Fibroblast of skin of right quadriceps (primary cell): Measurements from ENCODE around the gene ISOC2.
A peak's percentile ranks its signal among the peaks of the same experiment; 100 is the strongest.

Experiments
- DNase-seq: peaks from one replicate; pipeline ENCODE4 v3.0.0-alpha.2; 2013

Gene ISOC2

DNA sequence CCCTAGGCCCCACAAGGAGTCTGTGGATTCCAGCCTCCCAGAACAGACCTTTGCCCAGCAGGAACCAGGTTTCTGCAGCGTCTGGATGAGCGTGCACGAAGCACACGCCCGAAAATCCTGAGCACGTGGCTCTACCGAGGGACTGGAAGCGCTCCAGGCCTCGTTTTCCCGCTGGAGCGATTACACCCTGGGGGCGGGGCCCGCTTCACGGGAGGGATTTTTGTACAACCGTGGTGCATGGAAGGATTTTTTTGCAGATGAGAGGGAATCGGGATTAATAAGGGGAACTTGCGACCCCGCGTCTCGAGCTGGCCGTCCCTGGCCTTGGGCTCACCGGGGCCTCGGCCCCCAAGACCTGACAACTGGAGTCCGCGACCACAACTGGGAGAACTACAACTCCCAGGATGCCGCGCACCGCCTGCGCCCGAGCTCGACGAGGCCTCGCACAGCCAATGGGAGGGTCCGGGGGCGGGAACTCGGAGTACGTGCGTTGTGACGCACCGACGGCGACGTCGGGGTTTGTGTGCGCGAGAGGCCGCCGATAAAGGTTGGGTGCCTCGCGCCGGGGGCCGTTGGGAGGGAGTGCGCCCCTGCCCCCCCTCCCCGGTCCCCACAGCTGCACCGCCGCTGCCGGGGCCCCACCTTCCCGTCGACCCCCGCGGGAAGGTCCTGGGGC is 14.8 kb upstream of the ISOC2 start, which contains the start of gene ZNF628:
TSS of gene ZNF628 (plus strand) at position 518 of the 676 bp plus-strand sequence. CDS start 3,294 bp downstream, outside the sequence.
- peak; percentile 99 for DNase-seq

DNA sequence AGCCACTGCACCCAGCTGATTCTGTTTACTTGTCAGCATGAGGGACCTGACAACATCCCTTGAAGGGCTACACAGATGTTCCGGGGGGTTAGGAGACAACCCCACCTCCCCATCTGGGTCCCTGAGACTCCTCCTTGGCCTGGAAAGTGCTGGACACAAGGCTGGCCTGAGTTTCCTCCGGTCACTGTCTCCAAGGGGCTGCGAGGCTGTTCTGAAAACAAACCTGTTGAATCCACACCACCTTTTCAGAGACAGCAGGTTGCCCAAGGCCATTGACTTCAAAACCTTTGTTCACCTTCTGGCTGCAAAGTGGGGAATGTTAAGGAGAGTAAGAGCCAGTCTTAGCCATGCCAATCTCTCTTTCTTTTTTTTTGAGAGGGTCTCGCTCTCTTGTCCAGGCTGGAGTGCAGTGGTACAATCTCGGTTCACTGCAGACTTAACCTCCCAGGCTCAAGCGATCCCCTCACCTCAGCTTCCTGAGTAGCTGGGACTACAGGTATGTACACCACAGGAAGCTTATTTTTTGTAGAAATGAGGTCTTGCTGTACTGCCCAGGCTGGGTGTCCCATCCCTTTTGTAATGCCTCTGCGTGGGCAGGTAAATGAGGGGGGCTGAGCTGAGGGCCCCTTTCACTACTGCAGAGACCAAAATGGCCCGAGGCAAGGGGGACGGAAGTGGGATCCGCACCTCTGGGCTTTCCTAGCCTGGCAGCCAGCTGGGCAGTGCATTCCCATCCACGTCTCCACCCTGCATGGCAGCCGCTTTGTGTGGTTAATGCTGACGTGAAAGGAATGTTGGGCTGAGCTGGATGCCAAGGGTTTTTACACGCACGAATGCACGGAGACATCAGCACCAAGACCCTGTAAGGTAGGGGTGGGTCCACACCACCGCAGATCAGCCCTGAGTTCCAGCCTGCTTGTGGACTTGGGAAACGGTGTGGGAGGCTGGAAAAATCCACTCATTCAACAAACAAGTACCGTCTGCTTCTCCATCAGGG is 13.1 kb upstream of the ISOC2 start:
- DNase-seq = no peak

- DNase-seq = no peak
These were observed 12.0 kb upstream of the ISOC2 start for GRCh38 chr19:55473225-55474012.

GRCh38 chr19:55472463-55472862 is 11.0 kb upstream of the ISOC2 start:
- peak; percentile 69 for DNase-seq

- no peak for DNase-seq
These were observed 9.8 kb upstream of the ISOC2 start for GRCh38 chr19:55471266-55471665.

- no peak for DNase-seq
These were observed 6.6 kb upstream of the ISOC2 start for GRCh38 chr19:55468054-55468393.

DNA sequence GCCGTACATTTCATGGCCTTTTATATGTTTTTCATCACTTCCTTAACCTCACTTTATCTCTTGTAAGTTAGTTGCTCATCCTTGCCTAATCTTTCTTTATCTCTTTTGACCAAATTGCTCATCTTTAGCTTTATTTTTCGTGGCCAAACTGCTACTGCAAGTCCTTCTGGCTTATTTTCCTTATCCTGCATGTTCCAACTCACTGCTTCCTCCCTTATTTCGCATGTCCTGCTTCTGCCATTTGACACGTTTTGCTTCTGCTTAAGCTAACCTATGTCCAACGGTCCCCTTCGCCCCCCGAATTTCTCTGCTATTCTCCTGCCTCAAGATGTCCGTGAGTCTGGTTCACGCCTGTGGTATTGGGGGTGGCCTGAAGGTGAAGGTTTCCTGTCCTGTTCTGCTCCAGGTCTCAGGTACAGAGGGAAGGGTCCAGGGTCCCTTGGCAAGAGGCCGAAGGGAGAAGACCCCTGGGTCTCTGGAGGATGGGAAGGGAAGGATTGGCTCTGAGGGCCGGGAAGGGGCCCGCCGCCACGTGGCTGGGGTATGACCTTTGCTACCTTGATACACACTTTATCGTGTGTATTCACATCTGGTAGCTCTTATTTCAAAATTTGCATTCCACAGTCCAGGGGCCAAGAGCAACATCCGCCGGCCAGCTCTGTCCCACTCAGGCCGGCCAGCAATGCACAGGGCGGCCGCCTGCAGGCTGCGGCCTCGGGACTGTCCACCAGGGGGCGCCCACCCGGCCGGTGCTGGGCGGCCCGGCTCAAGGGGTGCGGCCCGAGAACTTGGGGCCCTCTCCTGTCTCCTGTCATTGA is 6.0 kb upstream of the ISOC2 start:
- DNase-seq = peak; percentile 37

DNA sequence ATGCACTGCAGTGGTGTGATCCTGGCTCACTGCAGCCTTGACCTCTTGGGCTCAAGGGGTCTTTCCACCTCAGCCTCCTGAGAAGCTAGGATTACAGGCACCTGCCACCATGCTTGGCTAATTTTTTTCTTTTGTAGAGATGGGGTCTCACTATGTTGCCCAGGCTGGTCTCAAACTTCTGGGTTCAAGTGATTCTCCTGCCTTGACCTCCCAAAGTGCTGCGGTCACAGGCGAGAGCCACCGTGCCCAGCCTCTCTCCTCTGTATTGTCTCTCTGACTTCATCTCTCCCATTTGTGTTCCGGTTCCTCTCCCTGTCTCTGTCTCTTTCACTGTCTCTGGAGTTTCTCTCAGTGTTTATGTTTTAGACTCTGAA is 4.8 kb upstream of the ISOC2 start:
- DNase-seq = no peak

GRCh38 chr19:55465460-55466240 is 4.2 kb upstream of the ISOC2 start:
- no peak for DNase-seq

- DNase-seq = no peak
These were observed 3.2 kb upstream of the ISOC2 start, which contains the start of gene C19orf85 for GRCh38 chr19:55464662-55465054. C19orf85 (minus strand) TSS chr19:55464751; CDS start chr19:55464554, 197 bp downstream.

DNA sequence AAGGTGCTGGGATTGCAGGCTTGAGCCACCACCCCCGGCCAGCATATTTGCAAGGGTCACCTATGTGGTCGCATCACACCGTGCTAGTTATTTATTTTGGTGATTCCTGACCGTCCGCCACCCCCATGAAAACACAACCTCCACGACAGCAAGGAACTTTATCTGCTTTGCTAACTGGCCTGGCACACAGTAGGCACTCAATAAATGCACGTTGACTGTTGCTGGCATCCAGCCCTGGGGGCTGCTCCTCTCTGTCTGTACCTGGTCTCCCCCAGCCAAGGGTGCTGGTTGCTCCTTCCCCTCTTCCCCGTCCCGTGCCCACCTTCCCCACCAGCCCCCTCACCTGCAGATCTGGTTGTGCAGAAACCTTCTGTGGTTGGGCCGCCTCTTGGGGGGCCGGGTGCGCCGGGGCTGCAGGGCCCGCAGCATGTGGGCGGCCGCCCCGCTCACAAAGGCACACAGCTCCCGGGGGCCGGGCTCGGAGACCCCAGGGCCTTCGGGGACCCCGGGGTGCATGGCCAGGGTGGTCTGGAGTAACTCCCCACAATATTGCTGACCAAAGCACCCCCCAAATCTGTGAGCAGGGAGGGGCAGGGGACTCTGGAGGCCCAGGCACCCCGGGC is 2.7 kb upstream of the ISOC2 start:
- DNase-seq = no peak

GRCh38 chr19:55463583-55464031 is 2.2 kb upstream of the ISOC2 start:
- no peak for DNase-seq

- DNase-seq = no peak
These were observed 1.3 kb upstream of the ISOC2 start for GRCh38 chr19:55462722-55463121.

GRCh38 chr19:55461974-55462626 is 658 bp upstream of the ISOC2 start:
- peak; percentile 34 for DNase-seq

DNA sequence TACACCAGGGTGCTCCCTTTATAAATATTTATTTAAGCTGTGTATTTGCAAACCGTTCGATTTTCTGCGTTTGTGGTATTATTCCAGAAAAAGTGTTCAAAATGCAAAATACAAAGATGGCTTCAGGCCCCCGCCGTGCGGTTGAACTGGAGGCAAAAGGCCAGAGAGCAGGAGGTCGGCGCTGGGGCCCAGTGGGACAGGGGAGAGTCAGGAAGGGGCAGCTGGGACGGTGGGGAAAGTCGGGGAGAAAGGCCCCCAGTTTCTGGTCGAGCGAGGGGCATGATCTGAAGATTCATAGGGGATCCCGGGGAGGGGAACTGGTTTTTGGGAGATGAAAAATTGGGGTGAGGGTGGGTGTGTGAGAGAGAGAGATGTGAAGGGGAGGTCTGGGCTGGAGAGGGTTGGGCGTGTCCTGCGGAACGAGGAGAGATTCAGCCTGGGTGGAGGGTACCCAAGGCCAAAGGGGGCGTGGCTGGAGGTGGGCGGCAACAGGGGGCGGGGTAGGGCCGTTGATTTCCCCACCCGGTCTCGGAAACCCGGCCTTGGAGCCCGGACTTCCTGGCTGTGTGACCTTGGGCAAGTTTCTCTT is 678 bp downstream of the ISOC2 start:
- DNase-seq = peak; percentile 78

GRCh38 chr19:55459950-55460657 is 1.3 kb downstream of the ISOC2 start:
- no peak for DNase-seq

GRCh38 chr19:55459551-55459949 is 1.9 kb downstream of the ISOC2 start:
- DNase-seq = no peak

DNA sequence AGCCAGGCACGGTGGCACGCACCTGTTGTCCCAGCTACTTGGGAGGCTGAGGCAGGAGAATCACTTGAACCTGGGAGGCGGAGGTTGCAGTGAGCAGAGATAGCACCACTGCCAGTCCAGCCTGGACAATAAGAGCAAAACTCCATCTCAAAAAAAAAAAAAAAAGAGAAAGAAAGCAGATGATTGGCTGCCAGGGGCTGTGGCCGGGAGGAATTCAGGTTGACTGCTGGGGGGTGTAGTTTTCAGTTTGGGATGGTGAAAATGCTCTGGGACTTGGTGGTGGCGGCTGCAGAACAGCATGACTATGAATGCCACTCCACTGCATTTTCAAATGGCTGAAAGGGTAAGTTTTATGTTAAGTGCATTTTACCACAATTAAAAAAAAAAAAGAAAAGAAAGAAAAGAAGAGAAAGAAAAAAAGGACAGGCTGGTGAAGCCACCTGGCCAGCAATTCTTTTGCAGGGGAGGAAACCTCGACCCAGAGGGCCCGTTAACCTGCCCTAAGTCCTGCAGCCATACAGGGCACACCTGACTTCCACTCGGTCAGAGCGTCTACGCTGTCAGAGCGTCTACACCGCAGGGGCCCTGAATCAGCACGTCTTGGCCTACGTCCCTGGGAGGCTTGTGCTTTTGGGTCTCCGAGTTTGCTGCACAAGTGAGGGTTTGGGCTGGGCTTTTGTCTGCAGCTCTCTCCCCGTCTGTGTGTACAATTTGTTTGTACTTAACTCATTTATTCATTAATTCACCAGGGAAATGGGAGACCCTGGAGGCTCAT is 3.6 kb downstream of the ISOC2 start:
- no peak for DNase-seq
